Activated T-cell treated with anti-CD3 and anti-CD28 coated beads for 4 hours (primary cell): ENCODE results near the gene MORN5.
A peak's percentile ranks its signal among the peaks of the same experiment; 100 is the strongest.

Experiments
- DNase-seq: peaks from one replicate; pipeline ENCODE4 v3.0.0-alpha.2; 2020

MORN5 gene

GRCh38 chr9:122218071-122218934 is 58.6 kb downstream of the MORN5 start:
- DNase-seq: no peak

- no peak for DNase-seq
Measured at GRCh38 chr9:122218935-122219855, 59.5 kb downstream of the MORN5 start.

- DNase-seq: no peak
Measured at GRCh38 chr9:122219856-122220672, 60.4 kb downstream of the MORN5 start.

- DNase-seq: no peak
Measured at GRCh38 chr9:122220673-122221182, 61.0 kb downstream of the MORN5 start.

GRCh38 chr9:122221183-122221811 is 61.6 kb downstream of the MORN5 start:
- DNase-seq: no peak

GRCh38 chr9:122222791-122223190 is 63.1 kb downstream of the MORN5 start:
- no peak for DNase-seq

GRCh38 chr9:122223435-122223834 is 63.7 kb downstream of the MORN5 start:
- DNase-seq: no peak

GRCh38 chr9:122225312-122226141 is 65.8 kb downstream of the MORN5 start:
- no peak for DNase-seq

GRCh38 chr9:122226142-122226757 is 66.5 kb downstream of the MORN5 start:
- DNase-seq: no peak

- DNase-seq: no peak
Measured at GRCh38 chr9:122226758-122227574, 67.3 kb downstream of the MORN5 start.

- DNase-seq: no peak
Measured at GRCh38 chr9:122227575-122227900, 67.8 kb downstream of the MORN5 start.

- DNase-seq: no peak
Measured at GRCh38 chr9:122228191-122228567, 68.5 kb downstream of the MORN5 start.

GRCh38 chr9:122228568-122229484 is 69.1 kb downstream of the MORN5 start, which contains the start of gene LHX6:
Gene LHX6, minus strand, starts transcription at chr9:122228957. Its CDS starts 217 bp downstream, at chr9:122228740.
- DNase-seq: peak; percentile 5

GRCh38 chr9:122229485-122229837 is 69.8 kb downstream of the MORN5 start:
- no peak for DNase-seq

- DNase-seq: no peak
Measured at GRCh38 chr9:122232796-122233306, 73.1 kb downstream of the MORN5 start.

GRCh38 chr9:122234022-122234748 is 74.5 kb downstream of the MORN5 start:
- no peak for DNase-seq

- no peak for DNase-seq
Measured at GRCh38 chr9:122236681-122237080, 77.0 kb downstream of the MORN5 start.

- no peak for DNase-seq
Measured at GRCh38 chr9:122239722-122240121, 80.0 kb downstream of the MORN5 start.
